ENCODE measurements around the gene LUZP1.

- TF ChIP-seq CTCF (IDR thresholded peaks at IDR 0.05): no peak
- TF ChIP-seq POLR2A (IDR thresholded peaks at IDR 0.05): no peak
Measured at GRCh38 chr1:23167353-23168078, 1.1 kb downstream of the LUZP1 start.
